IMR-90 (cell line): ENCODE data around the gene DIP2C. TPM values are rescaled to one million over a fixed set of nuclear protein-coding genes. Genes with fewer than 3 reads are reported as not detected.

Experiments
- ATAC-seq: fragments of 200-7000 bp; cut with Tn5 transposase; 2 replicates; pipeline ENCODE4 v1.9.1; 2020; ENCODE audit warnings: low read depth, mild to moderate bottlenecking, moderate library complexity
- BruUV-seq: library from RNA; stranded (reverse); fragments of 400-500 nt; replicated peaks from 2 replicates; lab custom pipeline; 2021; lab: Mats Ljungman, UMichigan
- CTCF ChIA-PET: fragments of 300-600 bp; formaldehyde crosslinking; extraction: SDS; loops from one replicate; lab custom pipeline; 2021; ENCODE audit warnings: antibody characterized with exemption; lab: Yijun Ruan, JAX
- POLR2A ChIA-PET: fragments of 300-600 bp; sonication (Branson Sonifier 250); formaldehyde crosslinking; loops from one replicate; lab custom pipeline; 2022; ENCODE audit warnings: antibody characterized with exemption; ENCODE audit not compliant: unreplicated experiment; lab: Charles Lee
- DNase-seq: peaks from one replicate; pipeline ENCODE4 v3.0.0; 2013
- H2AFZ ChIP-seq: replicated peaks from 2 replicates; pipeline ENCODE3; 2013; ENCODE audit warnings: low read length, mild to moderate bottlenecking; ENCODE audit not compliant: poor library complexity
- H2AK5ac ChIP-seq: 2 replicates; pipeline ENCODE4 v1.6.1; 2013; ENCODE audit warnings: low read depth, low read length, inconsistent platforms
- H2AK9ac ChIP-seq: replicated peaks from 2 replicates; pipeline ENCODE3; 2013; ENCODE audit warnings: mild to moderate bottlenecking, low read depth, low read length, moderate library complexity; ENCODE audit not compliant: poor library complexity
- H2BK120ac ChIP-seq: 2 replicates; pipeline ENCODE4 v1.6.1; 2013; ENCODE audit warnings: low read depth, low read length, inconsistent platforms
- H2BK15ac ChIP-seq: 3 replicates; pipeline ENCODE4 v1.6.1; 2013; ENCODE audit warnings: low read depth, low read length, inconsistent platforms
- H2BK20ac ChIP-seq: 2 replicates; pipeline ENCODE4 v1.6.1; 2013; ENCODE audit warnings: low read depth, mild to moderate bottlenecking, inconsistent platforms, low read length, moderate library complexity
- H2BK5ac ChIP-seq: 2 replicates; pipeline ENCODE4 v1.6.1; 2013; ENCODE audit warnings: mild to moderate bottlenecking, low read depth, low read length, inconsistent platforms; ENCODE audit not compliant: poor library complexity, severe bottlenecking
- H3K14ac ChIP-seq: replicated peaks from 2 replicates; pipeline ENCODE4 v1.6.1; 2013; ENCODE audit warnings: low read depth, low read length, inconsistent platforms
- H3K18ac ChIP-seq: 2 replicates; pipeline ENCODE4 v1.6.1; 2013; ENCODE audit warnings: low read depth, low read length, control low read depth
- H3K23ac ChIP-seq: 2 replicates; pipeline ENCODE4 v1.6.1; 2013; ENCODE audit warnings: low read depth, low read length, inconsistent platforms
- H3K27ac ChIP-seq: 2 replicates; pipeline ENCODE4 v1.5.1; 2013; ENCODE audit warnings: mild to moderate bottlenecking, control low read depth, low read length; ENCODE audit not compliant: insufficient read depth
- H3K27me3 ChIP-seq: 2 replicates; pipeline ENCODE4 v1.6.1; 2013; ENCODE audit warnings: low read length; ENCODE audit not compliant: control insufficient read depth, insufficient read depth
- H3K36me3 ChIP-seq: 2 replicates; pipeline ENCODE4 v1.6.1; 2013; ENCODE audit warnings: low read length, mixed read lengths; ENCODE audit not compliant: control insufficient read depth, insufficient read depth
- H3K4ac ChIP-seq: 2 replicates; pipeline ENCODE4 v1.6.1; 2013; ENCODE audit warnings: low read depth, low read length, inconsistent platforms
- H3K4me1 ChIP-seq: 2 replicates; pipeline ENCODE4 v1.6.1; 2013; ENCODE audit warnings: low read length, mixed read lengths; ENCODE audit not compliant: control insufficient read depth, insufficient read depth
- H3K4me2 ChIP-seq: 2 replicates; pipeline ENCODE4 v1.6.1; 2013; ENCODE audit warnings: low read depth, mild to moderate bottlenecking, control low read depth, low read length, moderate library complexity
- H3K4me3 ChIP-seq: 2 replicates; pipeline ENCODE4 v1.5.1; 2013; ENCODE audit warnings: low read depth, mild to moderate bottlenecking, control low read depth, low read length, moderate library complexity; ENCODE audit not compliant: insufficient read depth
- H3K56ac ChIP-seq: 2 replicates; pipeline ENCODE4 v1.6.1; 2013; ENCODE audit warnings: low read length, inconsistent platforms; ENCODE audit not compliant: insufficient read depth; ENCODE audit errors: extremely low read depth
- H3K79me1 ChIP-seq, 2 experiments: 2 replicates each; pipeline ENCODE4 v1.6.1; 2013; ENCODE audit warnings: low read length in 2 of 2, inconsistent platforms in 1 of 2, low read depth in 1 of 2
- H3K9ac ChIP-seq: 2 replicates; pipeline ENCODE4 v1.6.1; 2013; ENCODE audit warnings: low read depth, low read length, control low read depth
- H3K9me1 ChIP-seq: 2 replicates; pipeline ENCODE4 v1.6.1; 2013; ENCODE audit warnings: low read length, inconsistent platforms; ENCODE audit not compliant: insufficient read depth
- H3K9me3 ChIP-seq: 2 replicates; pipeline ENCODE4 v1.6.1; 2013; ENCODE audit warnings: low read length; ENCODE audit not compliant: control insufficient read depth, insufficient read depth
- H4K20me1 ChIP-seq: 2 replicates; pipeline ENCODE4 v1.6.1; 2013; ENCODE audit warnings: low read length, inconsistent platforms; ENCODE audit not compliant: insufficient read depth
- H4K5ac ChIP-seq: 2 replicates; pipeline ENCODE4 v1.6.1; 2013; ENCODE audit warnings: mild to moderate bottlenecking, low read depth, low read length, control low read depth
- H4K8ac ChIP-seq, 2 experiments: 2 replicates each; pipeline ENCODE4 v1.6.1; 2013; ENCODE audit warnings: low read depth in 2 of 2, low read length in 2 of 2, control low read depth in 1 of 2, inconsistent platforms in 1 of 2
- H4K91ac ChIP-seq: 2 replicates; pipeline ENCODE4 v1.6.1; 2013; ENCODE audit warnings: low read depth, low read length, inconsistent platforms; ENCODE audit not compliant: insufficient read depth
- BHLHE40 ChIP-seq: fragments of 150-350 bp; IDR thresholded peaks from 2 replicates; pipeline ENCODE4 v1.6.1; 2016; ENCODE audit warnings: mild to moderate bottlenecking, low read depth, low read length
- CEBPB ChIP-seq: IDR thresholded peaks from 2 replicates; pipeline ENCODE4 v1.6.1; 2012; ENCODE audit warnings: low read depth, low read length, improper control_type of control experiment
- CHD1 ChIP-seq: IDR thresholded peaks from 2 replicates; pipeline ENCODE4 v1.6.1; 2012; ENCODE audit warnings: low read depth, low read length, improper control_type of control experiment
- CTCF ChIP-seq: conservative IDR thresholded peaks from 2 replicates; pipeline ENCODE4 v1.5.1; 2012; ENCODE audit warnings: mild to moderate bottlenecking, low read depth, low read length, improper control_type of control experiment
- ELK1 ChIP-seq: fragments of 150-350 bp; IDR thresholded peaks from 2 replicates; pipeline ENCODE4 v1.6.1; 2016; ENCODE audit warnings: low read depth, mild to moderate bottlenecking, low read length, moderate library complexity, borderline replicate concordance
- FOS ChIP-seq: fragments of 150-350 bp; IDR thresholded peaks from 2 replicates; pipeline ENCODE4 v1.6.1; 2016; ENCODE audit warnings: low read depth, low read length
- MAFK ChIP-seq: IDR thresholded peaks from 2 replicates; pipeline ENCODE4 v1.6.1; 2012; ENCODE audit warnings: low read depth, low read length, improper control_type of control experiment
- MAZ ChIP-seq: IDR thresholded peaks from 2 replicates; pipeline ENCODE4 v1.6.1; 2012; ENCODE audit warnings: low read depth, mild to moderate bottlenecking, low read length, improper control_type of control experiment, moderate library complexity, borderline replicate concordance
- MXI1 ChIP-seq: IDR thresholded peaks from 2 replicates; pipeline ENCODE4 v1.6.1; 2012; ENCODE audit warnings: low read depth, mild to moderate bottlenecking, low read length, moderate library complexity, borderline replicate concordance
- NFE2L2 ChIP-seq: fragments of 150-350 bp; IDR thresholded peaks from 2 replicates; pipeline ENCODE4 v1.6.1; 2016; ENCODE audit warnings: low read depth, mild to moderate bottlenecking, low read length
- POLR2A ChIP-seq: IDR thresholded peaks from 2 replicates; pipeline ENCODE4 v1.6.1; 2012; ENCODE audit warnings: mild to moderate bottlenecking, low read depth, low read length
- RAD21 ChIP-seq: IDR thresholded peaks from 2 replicates; pipeline ENCODE4 v1.6.1; 2012; ENCODE audit warnings: low read length, improper control_type of control experiment
- RCOR1 ChIP-seq: IDR thresholded peaks from 2 replicates; pipeline ENCODE4 v1.6.1; 2012; ENCODE audit warnings: mild to moderate bottlenecking, low read length, improper control_type of control experiment; ENCODE audit not compliant: insufficient replicate concordance
- RFX5 ChIP-seq: IDR thresholded peaks from 2 replicates; pipeline ENCODE4 v1.8.0; 2012; ENCODE audit warnings: low read depth, mild to moderate bottlenecking, low read length, moderate library complexity
- SMC3 ChIP-seq: fragments of 150-350 bp; IDR thresholded peaks from 2 replicates; pipeline ENCODE4 v1.6.1; 2016; ENCODE audit warnings: low read depth, mild to moderate bottlenecking, antibody characterized with exemption, low read length, moderate library complexity
- WGBS, 2 experiments: methylation state at CpG; one replicate each; pipeline versions ENCODE4 v1.1.5 to v1.1.7; 2013; ENCODE audit warnings: missing lambda C conversion rate in 2 of 2; ENCODE audit not compliant: insufficient read length in 1 of 2; ENCODE audit errors: extremely low coverage in 2 of 2; 5-methylcytosine and 5-hydroxymethylcytosine counted together
- dilution Hi-C: fragments of 300-500 bp; cut with HindIII; formaldehyde crosslinking; loops from one replicate; pipeline ENCODE4 v1.14.3; 2018; ENCODE audit warnings: low sequenced_read_pairs; ENCODE audit not compliant: unreplicated experiment
- in situ Hi-C: fragments of 300-500 bp; cut with MboI; formaldehyde crosslinking; loops from 3 replicates; pipeline ENCODE4 v1.14.3; 2019; ENCODE audit warnings: low sequenced_read_pairs, inconsistent platforms, mixed read lengths
- intact Hi-C: fragments of 100-400 bp; cut with micrococcal nuclease; formaldehyde crosslinking; loops from 2 replicates; pipeline ENCODE4 v1.10.0; 2022
- polyA plus RNA-seq, 3 experiments: library from polyadenylated mRNA; depleted of rRNA; stranded (reverse); fragments of >200 nt; gene quantifications; 2 replicates each; pipeline ENCODE4 v1.2.3, GENCODE V29; 2012; ENCODE audit warnings: low replicate concordance in 1 of 3
- total RNA-seq: library from RNA; depleted of rRNA; stranded (reverse); fragments of >200 nt; gene quantifications from 2 replicates; pipeline ENCODE4 v1.2.3, GENCODE V29; 2012
- TF ChIP-seq, protein P1 (sequence below): fragments of 150-350 bp; IDR thresholded peaks from 2 replicates; pipeline ENCODE4 v1.6.1; 2017; ENCODE audit warnings: mild to moderate bottlenecking, antibody characterized with exemption, low read length, low read depth

Gene DIP2C
- total and polyA plus RNA-seq, 2 of the 4 experiments (the other 2 are of a cell fraction), result 8.6 to 17.3 TPM

DNA sequence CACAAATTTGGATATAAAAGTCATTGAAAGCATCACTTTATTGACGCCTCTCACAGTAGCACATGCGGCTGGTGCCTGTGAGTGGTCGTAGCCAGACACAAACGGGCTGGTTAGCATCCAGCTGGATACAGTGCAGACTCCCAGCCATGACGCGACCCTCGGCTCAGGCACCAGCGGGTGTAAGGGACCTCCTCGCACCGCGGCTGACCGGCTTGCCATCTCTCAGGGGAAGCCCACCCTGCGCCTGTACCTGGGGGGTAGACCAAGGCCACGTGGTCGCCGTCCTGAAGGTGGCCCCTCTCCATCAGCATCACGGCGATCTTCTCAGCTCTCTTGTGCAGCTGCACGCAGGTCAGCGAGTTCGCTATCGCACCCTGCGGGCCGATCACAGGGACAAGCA is 340.4 kb downstream of the DIP2C start:
- Histone ChIP-seq H3K4me3 (no peak overlapping the region), H3K36me3 (peaks cover 47% of the 10 kb centered on the region), H2BK120ac (no peak overlapping the region), H4K91ac (no peak overlapping the region), H4K5ac (no peak overlapping the region), H3K4me1 (no peaks in the 10 kb centered on the region), H2AK9ac (no peak overlapping the region), H3K23ac (no peak overlapping the region), H3K79me1 (peaks cover 11 to 29% of the 10 kb centered on the region in 2 experiments), H3K9ac (no peak overlapping the region), H3K9me3 (no peaks in the 10 kb centered on the region), H4K20me1 (peaks cover 12% of the 10 kb centered on the region; the same call in 1 of the 2 replicates), H2BK20ac (no peak overlapping the region), H2AK5ac (no peak overlapping the region), H3K4me2 (no peak overlapping the region), H3K9me1 (peaks cover 10% of the 10 kb centered on the region; the same call in 1 of the 2 replicates), H2BK15ac (no peak overlapping the region), H3K56ac (no peak overlapping the region), H3K27ac (no peak overlapping the region), H2AFZ (no peak overlapping the region), H3K4ac (no peak overlapping the region), H4K8ac (no peak overlapping the region), H3K27me3 (no peaks in the 10 kb centered on the region), H3K18ac (no peak overlapping the region), H3K14ac (no peak overlapping the region), H2BK5ac (no peak overlapping the region)
- CTCF ChIA-PET, result no interaction called here
- POLR2A ChIA-PET, result no interaction called here
- intact Hi-C loops, result no loop called here
- WGBS, 2 experiments, result 97% methylated on average over 20 of the region's 24 CpGs; no CpG with 5 or more reads in 1 of the 2 experiments
- ATAC-seq (no peak), DNase-seq (no peak)
- TF ChIP-seq RCOR1 (no peak), CTCF (no peak), CHD1 (no peak), BHLHE40 (no peak), RAD21 (no peak), MAFK (no peak), FOS (no peak), ELK1 (no peak), RFX5 (no peak), MXI1 (no peak), POLR2A (no peak), MAZ (no peak), CEBPB (no peak), NFE2L2 (no peak), SMC3 (no peak)
- TF ChIP-seq, protein P1, sequence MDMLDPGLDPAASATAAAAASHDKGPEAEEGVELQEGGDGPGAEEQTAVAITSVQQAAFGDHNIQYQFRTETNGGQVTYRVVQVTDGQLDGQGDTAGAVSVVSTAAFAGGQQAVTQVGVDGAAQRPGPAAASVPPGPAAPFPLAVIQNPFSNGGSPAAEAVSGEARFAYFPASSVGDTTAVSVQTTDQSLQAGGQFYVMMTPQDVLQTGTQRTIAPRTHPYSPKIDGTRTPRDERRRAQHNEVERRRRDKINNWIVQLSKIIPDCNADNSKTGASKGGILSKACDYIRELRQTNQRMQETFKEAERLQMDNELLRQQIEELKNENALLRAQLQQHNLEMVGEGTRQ, result no peak
- no TSS peak for BruUV-seq
- dilution Hi-C loops, result no loop called here
- in situ Hi-C loops, result no loop called here
